Calu3 (cell line): Measurements from ENCODE around the gene SLC16A13. TPM values are rescaled to one million over a fixed set of nuclear protein-coding genes. Genes with fewer than 3 reads are reported as not detected.
"Not testable (repeated sequence)": the region's sequence is repeated elsewhere in the genome, so short reads cannot be mapped to it uniquely, and the experiment has no call there.

ENCODE experiments used
- BruUV-seq: library from RNA; stranded (reverse); fragments of 400-500 nt; replicated peaks from 2 replicates; lab custom pipeline; 2021; lab: Mats Ljungman, UMichigan
- CTCF ChIA-PET: fragments of 300-600 bp; sonication (Branson Sonifier 250); formaldehyde crosslinking; loops from one replicate; lab custom pipeline; 2022; ENCODE audit warnings: antibody characterized with exemption; lab: Charles Lee
- DNase-seq: peaks from one replicate; pipeline ENCODE4 v3.0.0; 2022
- H3K27ac Mint-ChIP-seq: one replicate; pipeline ENCODE4 v1.8.0; 2022; ENCODE audit warnings: mixed read lengths; ENCODE audit not compliant: unreplicated experiment
- H3K27me3 Mint-ChIP-seq: one replicate; pipeline ENCODE4 v1.8.0; 2022; ENCODE audit warnings: mixed read lengths; ENCODE audit not compliant: unreplicated experiment
- H3K36me3 Mint-ChIP-seq: one replicate; pipeline ENCODE4 v1.8.0; 2022; ENCODE audit warnings: mild to moderate bottlenecking, moderate library complexity, mixed read lengths; ENCODE audit not compliant: insufficient read depth, unreplicated experiment
- H3K4me1 Mint-ChIP-seq: one replicate; pipeline ENCODE4 v1.8.0; 2022; ENCODE audit warnings: mild to moderate bottlenecking, low read depth, mixed read lengths; ENCODE audit not compliant: unreplicated experiment
- H3K4me3 Mint-ChIP-seq: one replicate; pipeline ENCODE4 v1.8.0; 2022; ENCODE audit warnings: mild to moderate bottlenecking, low read depth, moderate library complexity, mixed read lengths; ENCODE audit not compliant: unreplicated experiment
- H3K9me3 Mint-ChIP-seq: one replicate; pipeline ENCODE4 v1.8.0; 2022; ENCODE audit warnings: low read depth, mixed read lengths; ENCODE audit not compliant: unreplicated experiment
- CTCF ChIP-seq: fragments of 200-600 bp; IDR thresholded peaks from one replicate; pipeline ENCODE4 v1.8.0; 2022; ENCODE audit warnings: antibody characterized with exemption; ENCODE audit not compliant: unreplicated experiment
- intact Hi-C: fragments of 100-400 bp; cut with micrococcal nuclease; formaldehyde crosslinking; loops from one replicate; pipeline ENCODE4 v1.10.0; 2022; ENCODE audit not compliant: unreplicated experiment
- total RNA-seq: library from RNA; stranded (reverse); gene quantifications from 2 replicates; pipeline ENCODE4 v1.2.3, GENCODE V29; 2022

The SLC16A13 gene
- total RNA-seq, 1 experiment from 2014 or later, result 11.6 TPM

- intact Hi-C loops, result loop anchor here (2.0 to 5.0 kb wide), 2 partner anchors 119 to 302 kb away; no protein-coding TSS in a partner anchor
- CTCF ChIA-PET, result interaction anchor here (0.9 to 2.1 kb wide), 14 partner anchors 10 to 284 kb away, joined by 3 to 23 read pairs (median 4); partner anchors contain the start of genes ACADVL, DLG4, DVL2 and GABARAP
- TF ChIP-seq CTCF, result peak; percentile 44
- H3K27ac Mint-ChIP-seq, result peak overlapping the region; percentile 99
- H3K9me3 Mint-ChIP-seq, result no peaks in the 10 kb centered on the region
- BruUV-seq, result no TSS peak
- no peaks in the 10 kb centered on the region for H3K27me3 Mint-ChIP-seq
- DNase-seq, result peak; percentile 45
- peaks cover 31% of the 10 kb centered on the region for H3K4me1 Mint-ChIP-seq
- H3K36me3 Mint-ChIP-seq, result peaks cover 39% of the 10 kb centered on the region
- H3K4me3 Mint-ChIP-seq, result peak overlapping the region; percentile 80
These were observed 9.8 kb downstream of the SLC16A13 start for GRCh38 chr17:7045492-7046126.

DNA sequence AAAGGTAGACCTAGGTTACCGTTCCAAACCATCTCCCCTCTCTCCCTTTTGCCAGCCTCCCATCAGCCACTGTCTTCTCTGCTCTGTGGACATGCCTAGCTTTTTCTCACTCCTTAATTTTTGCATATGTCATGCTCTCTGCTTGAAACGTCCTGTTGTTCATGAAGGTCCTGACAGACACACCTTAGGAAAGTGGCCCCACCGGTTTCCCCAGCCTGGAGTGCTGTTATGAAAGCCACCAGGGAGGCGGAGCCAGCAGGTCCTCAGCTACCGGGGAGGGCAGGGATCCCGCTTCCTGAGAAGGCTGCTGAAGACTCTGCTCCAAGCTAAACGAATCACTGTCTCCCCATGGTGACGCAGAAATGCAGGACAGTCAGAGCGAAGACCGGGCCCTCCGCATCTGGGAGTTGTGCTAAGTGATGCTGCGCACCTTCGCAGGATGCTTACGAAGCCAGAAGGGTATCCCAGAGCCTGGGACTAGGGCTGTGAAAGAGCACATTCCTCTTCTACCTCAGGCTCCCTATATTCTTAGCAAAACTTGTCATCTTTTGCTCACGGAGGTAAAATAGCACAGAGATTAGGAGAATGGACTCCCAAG is 10.4 kb downstream of the SLC16A13 start:
- H3K36me3 Mint-ChIP-seq, result peaks cover 39% of the 10 kb centered on the region
- CTCF ChIA-PET, result interaction anchor here (0.9 to 2.1 kb wide), 14 partner anchors 11 to 283 kb away, joined by 3 to 23 read pairs (median 4); partner anchors contain the start of genes ACADVL, DLG4, DVL2 and GABARAP
- peaks cover 31% of the 10 kb centered on the region for H3K4me1 Mint-ChIP-seq
- no peaks in the 10 kb centered on the region for H3K9me3 Mint-ChIP-seq
- H3K4me3 Mint-ChIP-seq, result peak overlapping the region; percentile 80
- peak; percentile 90 for DNase-seq
- intact Hi-C loops, result loop anchor here (2.0 to 5.0 kb wide), 2 partner anchors 119 to 301 kb away; no protein-coding TSS in a partner anchor
- peak overlapping the region; percentile 99 for H3K27ac Mint-ChIP-seq
- TF ChIP-seq CTCF, result no peak
- BruUV-seq, result no TSS peak
- H3K27me3 Mint-ChIP-seq, result no peaks in the 10 kb centered on the region

DNA sequence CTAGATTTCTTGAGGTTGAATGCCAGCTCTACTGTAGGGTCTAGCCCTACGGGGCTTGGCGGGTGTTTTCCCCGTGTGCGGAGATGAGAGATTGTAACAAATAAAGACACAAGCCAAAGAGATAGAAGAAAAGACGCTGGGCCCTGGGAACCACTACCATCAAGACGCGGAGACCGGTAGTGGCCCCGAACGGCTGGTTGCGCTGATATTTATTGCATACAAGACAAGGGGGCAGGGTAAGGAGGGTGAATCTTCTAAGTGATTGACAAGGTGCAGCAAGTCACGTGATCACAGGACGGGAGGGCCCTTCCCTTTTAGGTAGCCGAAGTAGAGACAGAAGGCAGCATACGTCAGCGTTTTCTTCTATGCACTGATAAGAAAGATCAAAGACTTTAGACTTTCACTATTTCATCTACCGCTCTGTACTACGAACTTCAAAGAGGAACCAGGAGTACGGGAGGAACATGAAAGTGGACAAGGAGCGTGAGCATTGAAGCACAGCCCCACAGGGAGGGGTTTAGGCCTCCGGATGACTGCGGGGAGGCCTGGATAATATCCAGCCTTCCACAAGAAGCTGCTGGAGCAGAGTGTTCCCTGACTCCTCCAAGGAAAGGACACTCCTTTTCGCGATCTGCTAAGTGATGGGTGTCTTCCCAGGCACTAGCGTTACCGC is 11.0 kb downstream of the SLC16A13 start:
- H3K9me3 Mint-ChIP-seq, H3K27me3 Mint-ChIP-seq, DNase-seq, BruUV-seq: not testable (repeated sequence)
- CTCF ChIA-PET, result interaction anchor here (1.4 to 2.1 kb wide), 4 partner anchors 90 to 283 kb away, joined by 4 to 23 read pairs (median 19); no protein-coding TSS in a partner anchor
- H3K4me1 Mint-ChIP-seq, result peaks cover 31% of the 10 kb centered on the region
- peaks cover 33% of the 10 kb centered on the region for H3K36me3 Mint-ChIP-seq
- peak overlapping the region; percentile 80 for H3K4me3 Mint-ChIP-seq
- peak overlapping the region; percentile 99 for H3K27ac Mint-ChIP-seq
- intact Hi-C loops, result loop anchor here (2.0 to 5.0 kb wide), 2 partner anchors 118 to 300 kb away; no protein-coding TSS in a partner anchor

DNA sequence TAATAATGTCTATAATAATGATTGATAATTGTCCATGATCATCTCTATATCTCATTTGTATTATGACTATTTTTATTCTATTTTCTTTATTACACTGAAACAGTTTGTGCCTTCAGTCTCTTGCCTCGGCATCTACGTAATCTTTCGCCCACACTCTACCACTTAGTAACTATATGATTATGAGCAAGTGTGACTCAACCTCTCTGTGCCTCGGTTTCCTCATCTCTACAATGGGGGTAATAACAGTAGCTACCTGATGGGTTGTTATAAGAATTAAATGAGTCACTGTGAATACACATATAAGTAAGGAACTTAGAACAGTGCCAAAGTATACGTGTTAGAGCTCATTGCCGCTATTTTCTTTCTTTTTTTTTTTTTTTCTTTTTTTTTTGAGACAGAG is 11.8 kb downstream of the SLC16A13 start:
- BruUV-seq, result no TSS peak
- intact Hi-C loops, result loop anchor here (2.0 to 5.0 kb wide), 2 partner anchors 117 to 300 kb away; no protein-coding TSS in a partner anchor
- Mint-ChIP-seq H3K27me3 (no peaks in the 10 kb centered on the region), H3K27ac (no peak overlapping the region), H3K4me1 (peaks cover 31% of the 10 kb centered on the region), H3K4me3 (no peak overlapping the region), H3K9me3 (no peaks in the 10 kb centered on the region), H3K36me3 (peaks cover 27% of the 10 kb centered on the region)
- DNase-seq, result no peak
- TF ChIP-seq CTCF, result no peak
- CTCF ChIA-PET, result interaction anchor here (0.6 kb wide), 1 partner anchor 381 kb away, joined by 3 read pairs; no protein-coding TSS in a partner anchor
